Measurements from ENCODE around the gene MIX23.

GRCh38 chr3:122324871-122325323 is 58.1 kb downstream of the MIX23 start, which contains the start of gene CSTA:
- no peak for TF ChIP-seq EZH2 (IDR thresholded peaks at IDR 0.05; ENCODE audit: low read length, unreplicated experiment)
- TF ChIP-seq, protein P1, sequence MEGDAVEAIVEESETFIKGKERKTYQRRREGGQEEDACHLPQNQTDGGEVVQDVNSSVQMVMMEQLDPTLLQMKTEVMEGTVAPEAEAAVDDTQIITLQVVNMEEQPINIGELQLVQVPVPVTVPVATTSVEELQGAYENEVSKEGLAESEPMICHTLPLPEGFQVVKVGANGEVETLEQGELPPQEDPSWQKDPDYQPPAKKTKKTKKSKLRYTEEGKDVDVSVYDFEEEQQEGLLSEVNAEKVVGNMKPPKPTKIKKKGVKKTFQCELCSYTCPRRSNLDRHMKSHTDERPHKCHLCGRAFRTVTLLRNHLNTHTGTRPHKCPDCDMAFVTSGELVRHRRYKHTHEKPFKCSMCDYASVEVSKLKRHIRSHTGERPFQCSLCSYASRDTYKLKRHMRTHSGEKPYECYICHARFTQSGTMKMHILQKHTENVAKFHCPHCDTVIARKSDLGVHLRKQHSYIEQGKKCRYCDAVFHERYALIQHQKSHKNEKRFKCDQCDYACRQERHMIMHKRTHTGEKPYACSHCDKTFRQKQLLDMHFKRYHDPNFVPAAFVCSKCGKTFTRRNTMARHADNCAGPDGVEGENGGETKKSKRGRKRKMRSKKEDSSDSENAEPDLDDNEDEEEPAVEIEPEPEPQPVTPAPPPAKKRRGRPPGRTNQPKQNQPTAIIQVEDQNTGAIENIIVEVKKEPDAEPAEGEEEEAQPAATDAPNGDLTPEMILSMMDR (conservative IDR thresholded peaks at IDR 0.05; ENCODE audit: low read depth, low read length): no peak
- TF ChIP-seq EZH2phosphoT487 (IDR thresholded peaks at IDR 0.05; ENCODE audit: borderline replicate concordance, low read length): no peak

Measured in PC-3 (cell line).